Esophagus (tissue), 2 donors: Measurements from ENCODE around the gene UFL1. TPM values are rescaled to one million over a fixed set of nuclear protein-coding genes. Genes with fewer than 3 reads are reported as not detected.

Experiments
- H3K27ac ChIP-seq, 2 donors: one replicate each; pipeline ENCODE4 v1.5.1; 2013; ENCODE audit warnings: low read depth in 2 of 2, mild to moderate bottlenecking in 2 of 2, inconsistent platforms in 1 of 2, low read length in 1 of 2, moderate library complexity in 1 of 2
- H3K27me3 ChIP-seq, 2 donors: one replicate each; pipeline ENCODE4 v1.6.1; 2013; ENCODE audit warnings: low read length in 2 of 2, control low read depth in 1 of 2, mild to moderate bottlenecking in 1 of 2; ENCODE audit not compliant: insufficient read depth in 2 of 2, control insufficient read depth in 1 of 2
- H3K36me3 ChIP-seq, 2 donors: one replicate each; pipeline ENCODE4 v1.6.1; 2013; ENCODE audit warnings: low read length in 1 of 2; ENCODE audit not compliant: control insufficient read depth in 2 of 2, insufficient read depth in 2 of 2
- H3K4me1 ChIP-seq, 2 donors: one replicate each; pipeline ENCODE4 v1.6.1; 2013; ENCODE audit warnings: low read length in 1 of 2; ENCODE audit not compliant: control insufficient read depth in 2 of 2, insufficient read depth in 2 of 2
- H3K4me3 ChIP-seq, 2 donors: one replicate each; pipeline ENCODE4 v1.5.1; 2013; ENCODE audit warnings: low read length in 2 of 2, mild to moderate bottlenecking in 2 of 2, low read depth in 1 of 2, moderate library complexity in 1 of 2
- H3K9me3 ChIP-seq, 2 donors: one replicate each; pipeline ENCODE4 v1.6.1; 2013; ENCODE audit warnings: mild to moderate bottlenecking in 2 of 2, low read depth in 1 of 2, low read length in 1 of 2, moderate library complexity in 1 of 2; ENCODE audit not compliant: control insufficient read depth in 2 of 2, insufficient read depth in 1 of 2
- WGBS, 2 donors: extraction: QIAGEN DNeasy Blood & Tissue Kit; methylation state at CpG; one replicate each; pipeline ENCODE4 v1.1.7; 2013; 5-methylcytosine and 5-hydroxymethylcytosine counted together
- polyA plus RNA-seq, 2 donors: library from polyadenylated mRNA; stranded (reverse); fragments of 200-250 nt; gene quantifications; one replicate each; pipeline ENCODE4 v1.2.3, GENCODE V29; 2013
- donor health status: healthy with polysubstance abuse.
- donor health status: Bipolar disorder and iron deficiency.

Gene UFL1
- polyA plus RNA-seq, 2 donors: 11.4 to 13.5 TPM

DNA sequence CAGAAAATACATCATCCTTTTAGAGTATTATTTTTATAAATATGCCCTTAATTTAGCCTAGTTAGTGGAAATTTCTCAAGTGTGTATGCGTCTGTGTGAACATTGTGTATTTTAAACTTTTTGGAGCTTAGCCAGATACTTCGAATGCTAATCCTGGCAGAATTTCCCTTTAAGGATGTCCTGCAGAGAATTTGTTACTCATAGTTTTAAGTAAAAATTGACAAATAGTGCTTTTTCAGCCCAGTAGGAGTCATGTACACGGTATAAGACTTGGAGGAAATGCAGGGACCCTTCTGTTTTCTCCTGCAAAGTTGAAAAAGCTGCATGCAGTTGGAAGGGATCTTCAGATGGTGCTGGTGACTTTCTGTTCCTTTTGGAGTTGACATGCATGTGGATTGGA lies 41.3 kb downstream of the UFL1 start, which contains the start of gene FHL5:
Gene FHL5 (plus strand): TSS at position 243 of the 400 bp plus-strand sequence. CDS start 40,486 bp downstream, outside the sequence.
- H3K36me3 ChIP-seq: no peaks in the 10 kb centered on the region
- 15 to 28% methylated on average over 3 of the region's 3 CpGs for WGBS, 2 donors
- no peaks in the 10 kb centered on the region for H3K27me3 ChIP-seq
- no peak within 1 kb of the TSS for H3K27ac ChIP-seq
- no peaks in the 10 kb centered on the region for H3K4me1 ChIP-seq
- no peaks in the 10 kb centered on the region for H3K9me3 ChIP-seq
- no peak within 1 kb of the TSS for H3K4me3 ChIP-seq

DNA sequence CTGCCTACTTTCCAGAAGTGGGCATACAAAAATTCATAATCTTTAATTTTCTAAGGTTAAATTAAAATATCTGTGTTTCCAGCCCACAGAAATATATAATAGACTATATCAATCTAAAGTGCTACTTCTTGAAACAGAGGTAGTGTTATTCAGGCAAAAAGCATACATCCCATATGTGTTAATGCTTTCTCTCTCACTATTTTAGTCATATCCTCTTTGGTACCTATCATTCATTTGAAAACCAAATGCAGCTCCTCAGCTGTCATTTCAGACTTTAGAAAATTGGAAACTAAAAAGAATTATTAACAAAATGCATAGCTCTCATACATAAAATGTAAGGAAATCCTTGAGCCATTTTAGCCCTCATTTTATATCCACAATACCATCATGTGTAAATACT lies 42.2 kb downstream of the UFL1 start:
- no peak overlapping the region for H3K27ac ChIP-seq
- no peak overlapping the region for H3K4me3 ChIP-seq
- H3K4me1 ChIP-seq: no peaks in the 10 kb centered on the region
- H3K9me3 ChIP-seq: no peaks in the 10 kb centered on the region
- H3K27me3 ChIP-seq: no peaks in the 10 kb centered on the region
- H3K36me3 ChIP-seq: no peaks in the 10 kb centered on the region

DNA sequence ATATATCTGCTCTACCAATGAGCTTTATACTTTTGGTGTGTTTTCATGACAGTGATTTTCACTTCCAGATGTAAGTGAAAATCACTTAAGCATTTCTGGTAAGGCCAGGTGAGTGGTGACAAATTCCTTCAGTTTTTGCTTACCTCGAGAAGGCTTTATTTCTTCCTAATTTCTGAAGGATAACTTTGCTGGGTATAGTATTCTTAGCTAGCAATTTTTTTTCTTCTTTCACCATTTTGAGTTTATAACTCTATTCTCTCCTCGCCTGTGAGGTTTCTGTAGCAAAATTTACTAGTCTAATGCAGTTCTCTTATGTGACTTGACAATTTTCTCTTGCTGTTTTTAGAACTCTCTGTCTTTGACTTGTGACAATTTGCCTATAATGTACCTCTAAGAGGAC lies 48.4 kb downstream of the UFL1 start:
- Histone ChIP-seq H3K27me3 (no peaks in the 10 kb centered on the region), H3K4me3 (no peak overlapping the region), H3K9me3 (peaks cover 0 to 6% of the 10 kb centered on the region in 2 donors), H3K4me1 (no peaks in the 10 kb centered on the region), H3K27ac (no peak overlapping the region), H3K36me3 (no peaks in the 10 kb centered on the region)
- WGBS, 2 donors: 84% methylated on average over 2 of the region's 2 CpGs

DNA sequence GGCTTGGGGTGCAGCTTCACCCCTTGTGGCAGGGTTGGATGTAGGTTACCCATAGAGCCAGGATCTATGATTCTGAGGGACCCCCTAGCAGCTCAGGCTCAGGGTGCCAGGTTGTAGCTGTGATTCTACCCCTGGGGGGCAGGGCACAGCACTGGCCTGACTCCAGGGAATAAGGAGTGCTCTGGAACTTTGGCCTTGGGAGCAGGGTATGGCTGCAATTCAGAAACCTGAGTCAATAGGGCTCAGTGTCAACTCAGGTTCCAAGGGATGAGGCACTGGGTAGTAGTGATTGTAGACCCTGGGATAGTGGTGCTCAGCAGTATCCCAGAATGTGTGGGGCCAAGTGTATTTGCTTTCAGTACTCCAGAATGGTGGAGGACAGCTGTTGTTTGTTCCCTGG lies 49.9 kb downstream of the UFL1 start:
- H3K4me3 ChIP-seq: no peak overlapping the region
- H3K27ac ChIP-seq: no peak overlapping the region
- H3K9me3 ChIP-seq: peaks cover 0 to 6% of the 10 kb centered on the region in 2 donors
- no peaks in the 10 kb centered on the region for H3K4me1 ChIP-seq
- no peaks in the 10 kb centered on the region for H3K36me3 ChIP-seq
- H3K27me3 ChIP-seq: no peaks in the 10 kb centered on the region

DNA sequence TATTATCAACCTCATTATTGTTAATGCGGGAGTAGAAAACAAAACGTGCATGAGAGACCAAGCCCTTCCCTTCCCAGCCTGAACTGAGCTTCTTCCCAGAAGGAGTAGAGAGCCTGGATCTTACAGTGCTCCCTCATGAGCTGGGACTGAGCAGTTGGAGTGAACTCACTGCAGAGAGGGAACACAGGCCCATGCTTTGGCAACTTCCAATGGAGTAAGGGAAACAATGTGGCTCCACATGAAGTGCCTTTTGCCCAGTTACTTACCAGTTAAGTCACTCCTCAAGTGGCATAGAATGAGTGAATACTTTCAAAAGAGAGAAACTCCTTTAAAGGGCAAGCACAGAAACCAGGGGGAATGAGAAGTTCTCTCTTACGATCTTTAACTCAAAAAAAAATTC lies 53.8 kb downstream of the UFL1 start:
- Histone ChIP-seq H3K36me3 (no peaks in the 10 kb centered on the region), H3K9me3 (peaks cover 0 to 6% of the 10 kb centered on the region in 2 donors), H3K27me3 (no peaks in the 10 kb centered on the region), H3K4me1 (no peaks in the 10 kb centered on the region), H3K4me3 (no peak overlapping the region), H3K27ac (no peak overlapping the region)
- 76% methylated on average over 3 of the region's 3 CpGs for WGBS, 2 donors

DNA sequence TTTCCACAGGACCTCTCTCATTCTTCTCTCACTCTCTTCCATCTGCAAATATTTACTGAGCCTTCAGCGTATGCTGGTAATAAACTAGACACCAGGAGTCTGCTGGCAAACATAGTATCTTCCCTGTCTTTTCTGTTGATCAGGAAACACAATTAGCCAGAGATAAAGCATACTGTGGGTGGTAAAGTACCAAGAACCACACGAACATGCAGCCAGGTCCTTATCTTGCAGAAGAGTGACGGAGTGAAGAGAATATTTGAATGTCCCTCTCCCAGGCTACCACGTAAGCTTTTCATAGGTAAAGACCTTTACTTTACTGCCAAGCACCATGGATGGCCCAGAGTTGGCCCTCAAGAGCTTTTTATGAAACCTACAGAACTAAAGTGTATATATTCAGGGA lies 54.6 kb downstream of the UFL1 start:
- peaks cover 0 to 6% of the 10 kb centered on the region in 2 donors for H3K9me3 ChIP-seq
- 57 to 67% methylated on average over 4 of the region's 4 CpGs for WGBS, 2 donors
- H3K27ac ChIP-seq: no peak overlapping the region
- H3K4me3 ChIP-seq: no peak overlapping the region
- H3K4me1 ChIP-seq: no peaks in the 10 kb centered on the region
- no peaks in the 10 kb centered on the region for H3K36me3 ChIP-seq
- no peaks in the 10 kb centered on the region for H3K27me3 ChIP-seq

DNA sequence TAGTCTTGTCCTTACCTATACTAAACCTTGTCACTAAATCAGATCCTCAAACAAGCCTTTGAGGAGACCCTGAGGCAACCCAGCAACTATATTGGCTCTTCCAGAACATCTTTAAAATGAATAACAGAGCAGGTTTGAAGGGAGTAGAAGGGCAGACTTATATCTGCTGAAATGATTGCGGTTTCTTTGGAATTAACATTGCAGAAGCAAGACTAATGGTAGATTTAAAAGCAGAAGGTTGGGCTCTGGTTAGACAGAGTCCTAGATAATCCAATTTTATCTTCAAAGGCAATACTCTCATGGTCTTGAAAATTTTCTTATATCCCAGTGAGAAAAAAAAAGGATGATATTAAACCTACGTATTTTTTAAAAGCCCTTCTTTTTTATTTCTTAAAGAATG lies 60.4 kb downstream of the UFL1 start:
- no peak overlapping the region for H3K4me3 ChIP-seq
- no peaks in the 10 kb centered on the region for H3K36me3 ChIP-seq
- H3K4me1 ChIP-seq: no peaks in the 10 kb centered on the region
- H3K9me3 ChIP-seq: no peaks in the 10 kb centered on the region
- H3K27ac ChIP-seq: no peak overlapping the region
- H3K27me3 ChIP-seq: no peaks in the 10 kb centered on the region
- WGBS, 2 donors: 82 to 88% methylated on average over 2 of the region's 2 CpGs

DNA sequence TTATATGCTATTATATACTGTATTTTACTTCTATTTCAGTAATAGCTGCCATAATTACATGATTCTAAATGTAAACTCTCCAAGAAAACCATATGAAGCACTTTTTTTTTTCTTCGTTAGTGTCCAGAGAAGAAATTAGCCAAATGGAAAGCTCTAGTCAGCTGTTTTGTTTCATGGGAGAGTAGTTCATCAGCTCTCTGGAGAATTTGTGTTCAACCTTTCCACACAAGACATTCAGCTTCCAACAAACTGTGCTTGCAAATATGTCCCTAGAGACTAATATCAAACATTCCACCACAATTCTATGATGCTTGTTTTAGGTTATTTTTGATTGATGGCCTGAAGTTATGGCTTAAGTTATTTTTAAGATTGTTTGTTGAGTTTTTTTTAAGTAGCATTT lies 60.8 kb downstream of the UFL1 start:
- Histone ChIP-seq H3K36me3 (no peaks in the 10 kb centered on the region), H3K4me1 (no peaks in the 10 kb centered on the region), H3K4me3 (no peak overlapping the region), H3K27me3 (no peaks in the 10 kb centered on the region), H3K27ac (no peak overlapping the region), H3K9me3 (no peaks in the 10 kb centered on the region)
- 76% methylated on average over 1 of the region's 1 CpG for WGBS, 2 donors

DNA sequence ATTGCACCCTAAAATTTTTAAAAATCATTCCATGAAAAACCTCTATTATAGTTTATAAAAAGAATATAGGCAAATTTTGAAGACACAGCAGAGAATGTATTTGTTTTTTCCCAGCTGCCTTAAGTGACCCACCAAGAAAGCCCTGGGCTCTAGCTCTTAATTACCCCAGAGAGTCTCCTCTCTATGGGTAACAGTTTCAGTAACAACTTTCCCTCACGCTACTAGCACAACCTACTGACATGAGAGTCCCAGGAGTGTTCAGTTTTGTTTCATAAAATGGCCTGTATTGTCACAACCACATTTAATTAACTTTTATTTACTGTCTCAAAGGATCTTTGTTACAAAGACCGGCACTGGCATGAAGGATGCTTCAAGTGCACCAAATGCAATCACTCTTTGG lies 82.8 kb downstream of the UFL1 start:
- Histone ChIP-seq H3K36me3 (no peaks in the 10 kb centered on the region), H3K27me3 (no peaks in the 10 kb centered on the region), H3K9me3 (no peaks in the 10 kb centered on the region), H3K4me1 (no peaks in the 10 kb centered on the region), H3K27ac (no peak overlapping the region), H3K4me3 (no peak overlapping the region)
- 75 to 76% methylated on average over 2 of the region's 2 CpGs for WGBS, 2 donors
